ENCODE results near the gene ARL6IP4.
A peak's percentile ranks its signal among the peaks of the same experiment; 100 is the strongest.

Gene ARL6IP4

DNA sequence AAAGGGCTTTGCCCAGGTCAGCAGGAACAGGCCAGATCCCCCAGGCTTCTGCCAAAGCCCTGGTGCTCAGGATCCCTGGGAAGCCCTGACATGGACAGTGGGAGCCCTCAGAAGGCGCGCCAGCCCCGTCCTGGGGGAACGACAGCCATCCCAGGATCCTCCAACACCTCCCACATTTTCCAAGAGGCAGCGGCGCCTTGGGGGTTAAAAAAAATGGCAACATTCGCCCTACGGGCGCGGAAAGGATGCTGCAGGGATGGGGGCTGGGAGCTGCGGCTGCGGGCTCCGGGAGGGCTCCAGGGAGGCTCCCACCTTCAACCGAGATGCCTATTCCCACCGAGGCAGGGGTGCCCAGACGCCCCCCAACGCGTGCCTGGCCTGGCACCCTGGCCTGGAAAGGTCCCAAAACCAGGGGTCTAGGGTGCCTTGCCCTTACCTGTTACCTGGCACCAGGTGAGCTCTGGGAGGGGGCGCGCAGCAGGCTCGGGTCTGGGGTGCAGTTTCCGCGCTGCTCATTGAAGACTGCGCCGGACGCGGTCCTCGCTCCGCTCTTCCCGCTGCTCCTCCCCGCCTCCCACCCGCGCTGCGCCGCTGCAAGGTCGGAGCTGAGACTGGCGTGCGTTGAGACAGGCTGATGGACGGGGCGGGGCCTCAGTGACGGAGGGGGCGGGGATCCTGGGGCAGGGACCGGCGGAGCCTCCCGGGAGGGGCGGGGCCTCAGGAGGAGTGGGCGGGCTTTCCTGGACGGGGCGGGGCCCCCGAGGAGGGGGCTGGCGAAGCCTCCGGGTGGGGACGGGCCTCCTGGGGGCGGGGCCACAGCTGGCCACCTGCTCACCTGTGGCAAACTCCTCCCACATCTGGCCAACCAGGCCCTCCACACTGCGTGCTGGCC lies 14.4 kb upstream of the ARL6IP4 start, which contains the start of gene ABCB9:
TSS of gene ABCB9 (minus strand) at position 613 of the 892 bp plus-strand sequence. CDS start 6,228 bp downstream, outside the sequence.
- Histone ChIP-seq H3K36me3 (no peaks in the 10 kb centered on the region), H3K4me3 (ENCODE audit: low read depth, low read length) (peak within 1 kb of the TSS; percentile 80), H3K27me3 (ENCODE audit: insufficient read depth, low read depth, severe bottlenecking) (no peaks in the 10 kb centered on the region), H3K9me3 (ENCODE audit: severe bottlenecking) (no peaks in the 10 kb centered on the region), H3K27ac (peak within 1 kb of the TSS; percentile 45)
- peak; percentile 96 for DNase-seq
- TF ChIP-seq, protein P1, sequence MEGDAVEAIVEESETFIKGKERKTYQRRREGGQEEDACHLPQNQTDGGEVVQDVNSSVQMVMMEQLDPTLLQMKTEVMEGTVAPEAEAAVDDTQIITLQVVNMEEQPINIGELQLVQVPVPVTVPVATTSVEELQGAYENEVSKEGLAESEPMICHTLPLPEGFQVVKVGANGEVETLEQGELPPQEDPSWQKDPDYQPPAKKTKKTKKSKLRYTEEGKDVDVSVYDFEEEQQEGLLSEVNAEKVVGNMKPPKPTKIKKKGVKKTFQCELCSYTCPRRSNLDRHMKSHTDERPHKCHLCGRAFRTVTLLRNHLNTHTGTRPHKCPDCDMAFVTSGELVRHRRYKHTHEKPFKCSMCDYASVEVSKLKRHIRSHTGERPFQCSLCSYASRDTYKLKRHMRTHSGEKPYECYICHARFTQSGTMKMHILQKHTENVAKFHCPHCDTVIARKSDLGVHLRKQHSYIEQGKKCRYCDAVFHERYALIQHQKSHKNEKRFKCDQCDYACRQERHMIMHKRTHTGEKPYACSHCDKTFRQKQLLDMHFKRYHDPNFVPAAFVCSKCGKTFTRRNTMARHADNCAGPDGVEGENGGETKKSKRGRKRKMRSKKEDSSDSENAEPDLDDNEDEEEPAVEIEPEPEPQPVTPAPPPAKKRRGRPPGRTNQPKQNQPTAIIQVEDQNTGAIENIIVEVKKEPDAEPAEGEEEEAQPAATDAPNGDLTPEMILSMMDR (IDR thresholded peaks at IDR 0.05; ENCODE audit: low read depth, low read length), result no peak

DNA sequence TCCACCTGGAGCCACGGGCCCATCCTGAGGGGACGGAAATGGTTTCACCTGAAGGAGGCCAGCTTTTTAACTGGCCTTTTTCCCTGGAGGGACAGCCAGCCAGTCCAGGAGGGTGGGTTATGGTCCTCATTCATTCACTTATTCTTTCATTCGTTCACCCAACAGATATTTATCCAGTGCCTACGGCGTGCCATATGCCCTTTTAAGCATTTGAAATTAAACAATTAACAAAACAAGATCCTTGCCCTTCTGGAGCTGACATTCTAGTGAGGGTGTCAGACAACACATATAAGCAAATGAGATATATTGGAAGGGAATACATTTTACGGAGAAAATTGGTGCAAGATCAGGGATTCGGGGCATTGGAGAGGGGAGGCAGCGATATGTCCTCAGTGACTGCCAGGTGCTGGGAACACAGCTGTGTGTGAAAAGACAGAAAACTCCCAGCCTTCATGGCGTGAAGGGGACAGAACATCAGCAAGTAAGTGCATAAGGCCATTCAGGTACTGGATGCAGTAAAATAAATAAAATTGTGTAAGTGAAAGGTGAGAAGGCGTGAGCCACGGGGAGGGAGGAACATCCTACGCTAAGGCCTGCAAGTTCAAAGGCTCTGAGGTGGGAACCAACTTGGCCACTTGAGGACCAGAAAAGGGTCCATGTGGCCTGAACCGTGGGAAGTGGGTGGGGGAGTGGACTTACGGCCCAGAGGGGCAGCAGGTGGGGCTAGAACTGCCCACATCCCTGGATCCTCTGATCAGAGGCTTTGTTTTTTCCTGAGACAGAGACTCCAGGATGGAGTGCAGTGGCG lies 13.5 kb upstream of the ARL6IP4 start:
- H3K9me3 ChIP-seq (ENCODE audit: severe bottlenecking), result no peaks in the 10 kb centered on the region
- TF ChIP-seq, protein P1 (IDR thresholded peaks at IDR 0.05; ENCODE audit: low read depth, low read length), result no peak
- no peaks in the 10 kb centered on the region for H3K27me3 ChIP-seq (ENCODE audit: insufficient read depth, low read depth, severe bottlenecking)
- no peaks in the 10 kb centered on the region for H3K36me3 ChIP-seq
- H3K27ac ChIP-seq, result no peak overlapping the region
- no peak overlapping the region for H3K4me3 ChIP-seq (ENCODE audit: low read depth, low read length)
- no peak for DNase-seq

DNA sequence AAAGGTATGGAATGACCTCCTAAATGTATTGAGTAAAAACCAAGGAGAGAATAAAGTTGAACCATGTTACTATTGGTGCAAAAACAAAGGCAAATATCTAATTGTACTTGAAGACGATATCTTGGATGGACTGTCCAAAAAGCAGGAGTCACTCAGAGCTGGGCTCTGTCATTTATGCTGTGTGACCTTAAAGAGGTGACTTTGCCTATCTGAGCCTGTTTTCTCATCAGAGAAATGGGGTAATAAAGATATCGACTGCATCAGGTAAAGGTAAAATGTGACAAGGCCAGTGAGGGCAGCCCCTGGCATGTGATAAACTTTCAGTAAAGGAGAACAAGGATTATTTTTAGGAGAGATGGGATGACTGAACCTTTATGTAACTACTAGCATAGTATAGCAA lies 12.4 kb upstream of the ARL6IP4 start:
- Histone ChIP-seq H3K9me3 (ENCODE audit: severe bottlenecking) (no peaks in the 10 kb centered on the region), H3K4me3 (ENCODE audit: low read depth, low read length) (no peak overlapping the region), H3K36me3 (no peaks in the 10 kb centered on the region), H3K27me3 (ENCODE audit: insufficient read depth, low read depth, severe bottlenecking) (no peaks in the 10 kb centered on the region), H3K27ac (no peak overlapping the region)
- DNase-seq, result no peak
- TF ChIP-seq, protein P1 (IDR thresholded peaks at IDR 0.05; ENCODE audit: low read depth, low read length), result no peak

DNA sequence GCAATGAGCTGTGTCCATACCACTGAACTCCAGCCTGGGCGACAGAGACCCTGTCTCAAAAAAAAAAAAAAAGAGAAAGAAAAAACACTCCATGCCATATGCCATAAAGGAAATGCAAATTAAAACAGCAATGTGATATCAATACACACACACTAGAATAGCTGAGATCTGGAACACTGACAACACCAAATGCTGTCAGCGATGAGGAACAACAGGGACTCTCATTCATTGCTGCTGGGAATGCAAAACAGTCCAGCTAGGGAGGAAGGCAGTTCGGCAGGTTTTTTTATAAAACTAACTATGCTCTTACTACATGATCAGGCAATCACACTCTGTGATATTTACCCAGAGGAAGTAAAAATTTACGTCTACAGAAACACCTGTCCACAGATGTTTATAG lies 10.8 kb upstream of the ARL6IP4 start:
- H3K27me3 ChIP-seq (ENCODE audit: insufficient read depth, low read depth, severe bottlenecking), result no peaks in the 10 kb centered on the region
- TF ChIP-seq, protein P1 (IDR thresholded peaks at IDR 0.05; ENCODE audit: low read depth, low read length), result no peak
- H3K27ac ChIP-seq, result no peak overlapping the region

DNA sequence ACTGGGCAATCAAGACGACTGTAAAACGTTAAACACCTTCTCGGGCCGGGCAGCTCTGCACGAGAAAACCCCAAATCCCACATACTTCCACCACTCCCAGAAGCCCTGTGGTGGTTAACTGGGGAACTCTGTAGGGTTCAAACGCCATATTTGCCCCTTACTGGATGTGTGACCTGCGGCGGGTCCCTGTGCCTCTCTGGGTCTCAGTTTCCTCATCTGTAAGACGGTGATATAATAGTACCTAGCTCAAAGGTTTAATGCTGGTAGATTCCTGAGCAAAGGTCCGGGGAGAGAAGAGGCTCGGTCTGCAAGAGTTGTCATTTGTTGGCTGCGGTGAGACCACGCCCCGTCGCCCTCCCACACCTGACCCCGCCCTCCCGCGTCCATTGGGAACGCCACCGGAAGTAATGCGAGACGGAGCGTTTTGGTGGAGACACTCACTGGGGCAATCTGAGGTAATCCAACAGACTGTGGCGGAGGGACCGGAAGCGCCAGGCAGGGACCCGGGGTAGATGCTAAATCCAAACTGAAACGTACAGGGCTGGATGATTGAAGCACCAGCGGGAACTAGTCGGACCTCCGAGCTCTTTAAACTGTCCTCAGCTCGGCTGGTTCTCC lies 6.1 kb upstream of the ARL6IP4 start:
- TF ChIP-seq, protein P1 (IDR thresholded peaks at IDR 0.05; ENCODE audit: low read depth, low read length), result no peak
- peak overlapping the region; percentile 97 for H3K27ac ChIP-seq

More for the DNA sequence above, 10.8 kb upstream of the ARL6IP4 start:
- no peaks in the 10 kb centered on the region for H3K36me3 ChIP-seq
- DNase-seq, result no peak
- no peaks in the 10 kb centered on the region for H3K9me3 ChIP-seq (ENCODE audit: severe bottlenecking)
- H3K4me3 ChIP-seq (ENCODE audit: low read depth, low read length), result no peak overlapping the region

More for the DNA sequence above, 6.1 kb upstream of the ARL6IP4 start:
- no peaks in the 10 kb centered on the region for H3K9me3 ChIP-seq (ENCODE audit: severe bottlenecking)
- peaks cover 10% of the 10 kb centered on the region for H3K36me3 ChIP-seq
- DNase-seq, result peak; percentile 98
- H3K4me3 ChIP-seq (ENCODE audit: low read depth, low read length), result peak overlapping the region; percentile 93
- H3K27me3 ChIP-seq (ENCODE audit: insufficient read depth, low read depth, severe bottlenecking), result no peaks in the 10 kb centered on the region
